Measurements from ENCODE around the gene SLC7A7.
"Not testable (repeated sequence)": the region's sequence is repeated elsewhere in the genome, so short reads cannot be mapped to it uniquely, and the experiment has no call there.

SLC7A7 gene

DNA sequence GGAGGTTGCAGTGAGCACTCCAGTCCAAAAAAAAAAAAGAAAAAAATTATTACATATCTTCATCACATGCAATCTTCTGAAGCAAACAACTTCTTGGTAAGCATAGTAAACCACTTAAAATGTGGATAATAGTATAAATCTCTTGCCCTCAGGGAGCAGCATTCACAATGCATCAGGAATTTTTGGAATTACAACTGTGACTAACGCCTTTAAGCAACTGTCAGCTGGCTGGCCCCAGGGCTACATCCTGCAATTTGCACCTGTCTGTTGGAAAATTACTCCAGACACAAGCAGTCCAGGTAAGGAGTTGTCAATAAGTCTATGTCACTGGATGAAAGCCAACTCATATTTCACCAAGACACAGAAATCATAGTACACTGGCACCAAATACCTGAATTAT, 5.5 kb upstream of the SLC7A7 start:
- no peak for DNase-seq

GRCh38 chr14:22819151-22819988, 4.1 kb upstream of the SLC7A7 start:
- DNase-seq, result no peak

- no peak for DNase-seq
Measured at GRCh38 chr14:22814373-22814772, 862 bp downstream of the SLC7A7 start.

GRCh38 chr14:22813145-22813544, 2.1 kb downstream of the SLC7A7 start:
- no peak for DNase-seq

- no peak for DNase-seq
Measured at GRCh38 chr14:22812744-22813143, 2.5 kb downstream of the SLC7A7 start.

GRCh38 chr14:22811722-22812121, 3.5 kb downstream of the SLC7A7 start:
- DNase-seq, result no peak

DNA sequence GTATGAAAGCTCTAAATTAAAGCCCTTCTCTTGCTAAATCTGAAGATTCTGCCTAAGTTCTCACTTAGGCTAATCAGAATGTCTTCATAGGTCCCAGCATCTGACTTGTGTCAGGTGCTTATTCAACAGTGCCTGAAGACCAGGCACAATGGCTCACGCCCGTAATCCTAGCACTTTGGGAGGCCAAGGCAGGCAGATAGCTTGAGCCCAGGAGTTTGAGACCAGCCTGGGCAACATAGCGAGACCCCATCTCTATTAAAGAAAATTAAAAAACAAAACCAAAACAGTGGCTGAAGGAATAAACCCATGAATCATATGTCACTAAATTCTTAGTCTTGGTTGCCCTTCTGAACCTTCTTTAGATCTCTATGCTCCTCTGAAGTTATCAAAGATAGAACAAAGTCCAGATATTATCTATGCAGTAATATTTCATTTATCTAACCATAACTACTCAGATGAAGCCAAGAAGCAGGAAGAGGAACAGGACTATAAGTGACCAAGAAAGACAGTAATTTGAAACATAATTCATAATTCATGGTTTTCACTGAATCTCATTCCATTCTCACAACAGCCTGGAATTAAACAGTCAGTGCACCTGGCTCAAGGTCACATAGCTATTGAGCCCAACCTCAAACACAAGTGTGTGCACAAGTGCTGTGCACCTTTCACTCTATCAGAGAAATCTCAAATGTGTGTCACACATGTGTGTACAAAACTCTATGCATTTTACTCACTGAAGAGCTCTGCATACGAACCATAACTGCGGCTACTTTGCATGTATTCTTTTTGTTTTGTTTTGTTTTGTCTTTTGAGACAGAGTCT, 6.6 kb downstream of the SLC7A7 start:
- DNase-seq, result no peak

DNA sequence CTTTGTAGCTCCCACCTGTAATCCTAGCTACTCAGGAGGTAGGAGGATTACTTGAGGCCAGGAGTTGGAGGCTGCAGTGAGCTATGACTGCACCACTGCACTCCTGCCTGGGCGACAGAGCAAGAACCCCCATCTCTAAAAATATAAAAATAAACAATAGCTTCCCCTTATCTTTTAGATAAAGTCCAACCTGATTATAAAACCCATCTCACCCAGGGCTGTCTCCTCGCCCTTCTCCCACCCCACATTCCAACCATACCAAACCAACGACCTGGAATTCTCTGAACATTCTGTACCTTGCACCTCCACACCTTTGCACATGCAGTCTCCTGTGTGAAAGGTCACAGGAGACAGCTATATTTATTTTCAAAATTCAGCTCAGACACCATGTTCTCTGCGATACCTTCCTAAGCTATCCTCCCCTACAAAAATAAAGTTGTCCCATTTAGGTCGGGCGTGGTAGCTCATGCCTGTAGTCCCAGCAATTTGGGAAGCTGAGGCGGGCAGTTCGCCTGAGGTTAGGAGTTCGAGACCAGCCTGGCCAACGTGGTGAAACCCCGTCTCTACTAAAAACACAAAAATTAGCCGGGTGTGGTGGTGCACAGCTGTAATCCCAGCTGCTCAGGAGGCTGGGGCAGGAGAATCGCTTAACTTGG, 7.7 kb downstream of the SLC7A7 start:
- DNase-seq, result no peak

DNA sequence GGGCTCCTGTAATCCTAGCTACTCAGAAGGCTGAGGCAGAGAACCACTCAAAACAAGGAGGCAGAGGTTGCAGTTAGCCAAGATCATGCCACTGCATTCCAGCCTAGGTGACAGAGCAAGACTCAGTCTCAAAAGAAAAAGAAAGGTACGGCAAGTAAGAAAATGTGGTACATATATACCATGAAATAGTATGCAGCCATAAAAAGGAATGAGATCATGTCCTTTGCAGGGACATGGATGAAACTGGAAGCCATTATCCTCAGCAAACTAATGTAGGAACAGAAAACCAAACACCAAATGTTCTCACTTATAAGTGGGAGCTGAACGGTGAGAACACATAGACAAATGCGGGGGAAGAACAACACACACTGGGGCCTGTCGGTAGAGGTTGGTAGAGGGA, 10.0 kb downstream of the SLC7A7 start:
- DNase-seq, result not testable (repeated sequence)

GRCh38 chr14:22803687-22803974, 11.6 kb downstream of the SLC7A7 start:
- no peak for DNase-seq

GRCh38 chr14:22802860-22803686, 12.2 kb downstream of the SLC7A7 start:
- no peak for DNase-seq

GRCh38 chr14:22801716-22802115, 13.5 kb downstream of the SLC7A7 start:
- no peak for DNase-seq

- DNase-seq, result no peak
Measured at GRCh38 chr14:22800346-22800745, 14.9 kb downstream of the SLC7A7 start.

DNA sequence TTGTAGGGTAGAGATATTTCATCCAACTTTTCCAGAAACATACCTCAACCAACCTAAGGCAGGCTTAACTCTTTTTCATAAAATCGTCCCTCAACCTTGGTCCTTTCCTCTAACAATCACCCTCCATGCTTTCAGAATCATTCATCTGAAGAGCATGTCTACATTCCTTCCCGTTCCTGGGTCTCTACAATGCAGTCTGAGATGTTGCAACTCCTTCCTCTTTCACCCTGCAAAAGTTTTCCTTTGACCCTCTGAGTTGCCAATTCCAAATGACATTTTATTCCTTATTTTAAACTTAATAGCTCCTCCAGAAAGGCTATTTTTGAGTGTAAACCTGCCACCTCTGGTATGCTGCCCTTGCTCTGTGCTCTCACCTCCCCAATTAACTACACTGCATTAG, 16.7 kb downstream of the SLC7A7 start:
- no peak for DNase-seq

GRCh38 chr14:22797017-22797917, 18.0 kb downstream of the SLC7A7 start:
- DNase-seq, result no peak

DNA sequence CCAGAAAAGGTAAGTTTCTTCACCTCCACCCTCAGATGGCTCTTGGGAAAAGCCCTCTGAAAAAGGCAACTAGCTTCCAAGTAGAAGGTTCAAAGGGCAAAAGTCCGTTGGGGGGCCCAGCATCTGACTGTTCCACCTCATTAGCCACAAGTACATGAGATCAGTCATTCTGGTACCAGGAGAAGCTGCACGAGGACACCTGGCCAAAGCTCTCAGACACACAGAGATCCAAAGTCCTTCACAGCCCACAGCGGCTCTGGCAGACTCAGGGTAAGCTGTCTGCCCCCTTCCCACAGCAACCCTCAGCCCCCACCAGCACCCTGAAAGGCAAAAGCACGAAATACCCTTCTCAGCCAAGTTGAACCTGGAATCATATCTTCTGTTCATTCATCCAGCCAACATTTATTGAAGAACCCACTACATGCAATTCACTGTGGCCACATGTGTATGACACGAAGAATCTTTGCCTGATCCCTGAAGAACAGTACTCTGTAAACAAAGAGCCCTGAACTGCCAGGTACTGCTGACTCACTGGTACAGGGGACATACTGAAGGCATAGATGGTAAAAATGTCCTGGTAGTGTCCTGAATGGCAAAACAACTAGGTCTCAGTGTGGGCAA, 19.0 kb downstream of the SLC7A7 start:
- no peak for DNase-seq

- DNase-seq, result no peak
Measured at GRCh38 chr14:22794551-22794951, 20.7 kb downstream of the SLC7A7 start.

DNA sequence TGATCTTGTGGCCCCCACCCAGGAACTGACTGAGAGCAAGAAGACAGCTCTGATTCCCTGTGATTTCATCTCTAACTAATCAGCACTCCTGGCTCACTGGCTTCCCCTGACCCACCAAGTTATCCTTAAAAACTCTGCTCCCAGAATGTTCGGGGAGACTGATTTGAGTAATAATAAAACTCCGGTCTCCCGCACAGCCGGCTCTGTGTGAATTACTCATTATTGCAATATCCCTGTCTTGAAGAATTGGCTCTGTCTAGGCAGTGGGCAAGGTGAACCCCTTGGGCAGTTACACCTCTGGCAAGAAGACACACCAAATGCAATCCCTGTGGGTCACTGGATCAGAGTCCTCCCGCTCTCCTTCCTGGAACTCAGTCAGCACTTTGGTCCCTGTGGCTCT, 21.3 kb downstream of the SLC7A7 start:
- DNase-seq, result no peak

- not testable (repeated sequence) for DNase-seq
Measured at GRCh38 chr14:22793550-22793949, 21.7 kb downstream of the SLC7A7 start.

DNA sequence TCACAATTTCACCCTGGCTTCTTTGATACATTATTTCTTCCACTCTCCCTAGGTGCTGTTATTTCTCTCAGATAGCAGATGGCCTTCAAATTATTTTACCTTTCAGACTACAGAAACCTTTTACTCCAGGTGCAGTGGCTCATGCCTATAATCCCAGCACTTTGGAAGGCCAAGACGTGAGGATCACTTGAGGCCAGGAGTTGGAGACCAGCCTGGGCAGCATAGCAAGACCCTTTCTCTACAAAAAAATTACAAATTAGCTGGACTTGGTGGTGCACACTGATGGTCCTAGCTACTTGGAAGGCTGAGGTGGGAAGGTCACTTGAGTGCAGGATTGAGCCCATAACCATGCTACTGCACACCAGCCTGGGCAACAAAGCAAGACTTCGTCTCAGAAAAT, 23.1 kb downstream of the SLC7A7 start:
- DNase-seq, result no peak

- DNase-seq, result no peak
Measured at GRCh38 chr14:22791301-22791700, 23.9 kb downstream of the SLC7A7 start.

All from stimulated activated CD8-positive, alpha-beta memory T cell treated with anti-CD3 and anti-CD28 coated beads, Interleukin-4, amount 100 ng/mL, for 48 hours (primary cell).